PC-3 (cell line): ENCODE data around the gene TMEM190.

Source experiments
- EZH2 ChIP-seq: fragments of 300-600 bp; sonication (generic); IDR thresholded peaks from one replicate; pipeline ENCODE4 v1.6.1; 2017; ENCODE audit warnings: antibody characterized with exemption, mild to moderate bottlenecking, low read length; ENCODE audit not compliant: unreplicated experiment
- EZH2phosphoT487 ChIP-seq: fragments of 300-600 bp; sonication (generic); IDR thresholded peaks from 2 replicates; pipeline ENCODE4 v1.6.1; 2018; ENCODE audit warnings: mild to moderate bottlenecking, antibody characterized with exemption, low read length, borderline replicate concordance
- TF ChIP-seq, protein P1 (sequence below): fragments of 300-600 bp; sonication (generic); conservative IDR thresholded peaks from 2 replicates; pipeline ENCODE4 v1.5.1; 2017; ENCODE audit warnings: antibody characterized with exemption, low read depth, mild to moderate bottlenecking, low read length

GRCh38 chr19:55352549-55353145 is 24.0 kb upstream of the TMEM190 start:
- TF ChIP-seq, protein P1, sequence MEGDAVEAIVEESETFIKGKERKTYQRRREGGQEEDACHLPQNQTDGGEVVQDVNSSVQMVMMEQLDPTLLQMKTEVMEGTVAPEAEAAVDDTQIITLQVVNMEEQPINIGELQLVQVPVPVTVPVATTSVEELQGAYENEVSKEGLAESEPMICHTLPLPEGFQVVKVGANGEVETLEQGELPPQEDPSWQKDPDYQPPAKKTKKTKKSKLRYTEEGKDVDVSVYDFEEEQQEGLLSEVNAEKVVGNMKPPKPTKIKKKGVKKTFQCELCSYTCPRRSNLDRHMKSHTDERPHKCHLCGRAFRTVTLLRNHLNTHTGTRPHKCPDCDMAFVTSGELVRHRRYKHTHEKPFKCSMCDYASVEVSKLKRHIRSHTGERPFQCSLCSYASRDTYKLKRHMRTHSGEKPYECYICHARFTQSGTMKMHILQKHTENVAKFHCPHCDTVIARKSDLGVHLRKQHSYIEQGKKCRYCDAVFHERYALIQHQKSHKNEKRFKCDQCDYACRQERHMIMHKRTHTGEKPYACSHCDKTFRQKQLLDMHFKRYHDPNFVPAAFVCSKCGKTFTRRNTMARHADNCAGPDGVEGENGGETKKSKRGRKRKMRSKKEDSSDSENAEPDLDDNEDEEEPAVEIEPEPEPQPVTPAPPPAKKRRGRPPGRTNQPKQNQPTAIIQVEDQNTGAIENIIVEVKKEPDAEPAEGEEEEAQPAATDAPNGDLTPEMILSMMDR: no peak
- TF ChIP-seq EZH2 (no peak), EZH2phosphoT487 (no peak)
